Activated CD4-positive, CD25-positive, alpha-beta regulatory T cell treated with anti-CD3 and anti-CD28 coated beads, Interleukin-2, amount 50 U/mL, for 72 hours (primary cell): ENCODE data around the gene CUBN.

ENCODE experiments used
- DNase-seq: peaks from one replicate; pipeline ENCODE4 v3.0.0; 2021

Gene CUBN

DNA sequence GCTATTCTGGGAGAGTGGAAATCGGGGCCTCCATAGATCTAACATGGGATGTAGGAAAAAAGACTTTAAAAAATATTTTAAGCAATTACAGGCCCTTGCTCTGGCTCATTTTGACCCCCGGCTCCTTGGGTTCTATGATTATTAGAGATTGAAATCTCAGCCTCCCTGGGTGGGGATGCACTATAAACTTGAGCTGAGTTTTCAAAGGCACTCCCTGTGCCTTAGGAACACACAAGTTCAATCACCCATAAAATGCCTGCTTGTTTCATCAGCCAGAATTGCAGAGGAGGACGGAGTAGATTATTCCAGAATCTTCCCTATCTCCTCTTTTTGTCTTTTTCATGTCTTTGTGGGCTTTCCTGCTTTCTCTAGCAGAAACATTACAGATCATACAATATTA is 145.4 kb downstream of the CUBN start:
- DNase-seq: no peak

DNA sequence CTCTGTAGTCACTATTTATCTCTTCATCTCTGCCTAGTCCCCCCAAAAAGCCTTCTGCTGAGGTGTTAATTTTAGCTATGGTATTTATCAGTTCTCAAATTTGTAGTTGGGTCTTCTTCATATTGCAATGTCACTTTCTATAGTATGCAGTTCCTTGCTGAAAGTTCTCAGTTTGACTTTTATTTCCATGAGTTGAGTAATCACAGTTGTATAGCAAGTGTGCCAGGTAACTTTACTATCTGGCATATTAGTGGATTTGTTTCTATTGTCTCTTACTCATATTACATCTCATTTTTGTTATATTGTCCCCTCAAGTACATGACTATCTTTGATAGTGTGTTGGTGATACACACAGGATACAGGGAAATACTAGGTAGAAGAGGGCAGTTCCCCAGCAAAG is 152.8 kb downstream of the CUBN start:
- DNase-seq: no peak

DNA sequence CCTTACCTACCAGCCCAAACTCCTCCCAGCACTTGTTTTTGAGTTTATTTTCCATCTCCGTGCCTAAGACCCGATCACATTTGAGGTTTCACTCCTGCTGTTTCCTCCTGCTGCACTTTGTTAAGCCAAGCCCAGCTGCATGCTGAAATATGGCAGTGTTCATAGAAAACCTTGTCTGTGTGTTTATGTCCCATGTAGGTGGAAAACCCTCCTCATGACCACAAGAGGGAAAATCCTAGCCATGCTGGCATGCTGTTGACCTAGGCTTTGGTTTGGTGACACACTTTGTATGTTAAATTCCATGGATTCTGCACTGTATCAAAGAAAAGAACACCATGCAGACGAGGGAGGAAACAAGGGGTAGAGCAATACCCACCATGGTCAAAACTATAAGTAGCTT is 154.4 kb downstream of the CUBN start:
- DNase-seq: no peak

DNA sequence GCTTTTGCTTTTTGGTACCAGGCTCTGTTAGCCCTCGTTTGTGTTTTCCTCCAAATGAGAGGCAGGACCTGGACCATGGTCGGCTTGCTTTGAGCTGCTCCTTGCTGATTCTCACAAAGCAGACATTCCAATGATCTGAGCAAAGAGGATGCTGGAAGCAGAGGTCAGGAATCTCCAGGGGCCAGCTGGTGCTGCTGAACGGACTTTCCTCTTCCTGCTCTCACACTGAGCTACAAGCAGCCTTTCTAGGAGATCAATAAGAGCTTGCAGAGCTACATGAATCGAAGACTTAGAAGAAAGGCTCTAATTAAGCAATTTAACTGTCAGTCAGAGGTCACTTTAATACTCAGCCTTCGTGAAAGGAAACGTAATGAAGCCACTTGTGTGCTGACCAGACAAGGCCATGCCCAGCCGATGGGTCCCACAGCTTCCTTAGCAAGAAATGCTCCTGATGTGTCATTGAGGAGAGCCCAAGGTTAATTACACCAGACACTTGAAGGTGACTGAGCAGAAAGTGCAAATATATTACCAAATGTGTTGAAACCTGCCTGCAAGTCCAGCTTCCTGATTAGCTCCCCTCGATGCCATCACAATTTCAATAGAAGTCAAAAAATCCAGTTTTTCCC is 161.1 kb downstream of the CUBN start:
- DNase-seq: no peak

DNA sequence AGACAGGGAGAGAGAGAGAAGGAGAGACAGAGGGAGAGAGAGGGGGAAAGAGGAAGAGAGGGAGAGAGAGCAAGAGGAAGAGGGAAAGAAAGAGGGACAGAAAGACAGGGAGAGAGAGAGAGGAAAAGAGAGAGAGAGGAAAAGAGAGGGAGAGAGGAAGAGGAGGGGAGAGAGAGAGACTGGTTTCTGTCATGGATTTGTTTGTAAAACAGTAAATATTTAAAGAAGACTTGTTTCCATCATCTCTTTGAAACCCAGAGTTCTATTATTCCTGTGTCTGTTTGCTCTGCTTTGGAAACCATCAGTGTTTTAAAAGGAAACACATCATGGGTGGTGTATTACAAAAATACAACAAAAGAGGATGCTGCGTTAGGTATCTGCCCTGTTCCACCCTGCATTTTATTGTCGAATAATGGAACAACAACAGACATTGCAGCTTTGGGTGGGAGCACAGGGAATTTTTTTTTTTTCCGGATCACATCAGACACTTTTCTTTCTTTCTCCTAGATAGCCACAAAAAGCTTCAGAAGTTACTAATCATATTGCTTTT is 161.7 kb downstream of the CUBN start:
- no peak for DNase-seq

DNA sequence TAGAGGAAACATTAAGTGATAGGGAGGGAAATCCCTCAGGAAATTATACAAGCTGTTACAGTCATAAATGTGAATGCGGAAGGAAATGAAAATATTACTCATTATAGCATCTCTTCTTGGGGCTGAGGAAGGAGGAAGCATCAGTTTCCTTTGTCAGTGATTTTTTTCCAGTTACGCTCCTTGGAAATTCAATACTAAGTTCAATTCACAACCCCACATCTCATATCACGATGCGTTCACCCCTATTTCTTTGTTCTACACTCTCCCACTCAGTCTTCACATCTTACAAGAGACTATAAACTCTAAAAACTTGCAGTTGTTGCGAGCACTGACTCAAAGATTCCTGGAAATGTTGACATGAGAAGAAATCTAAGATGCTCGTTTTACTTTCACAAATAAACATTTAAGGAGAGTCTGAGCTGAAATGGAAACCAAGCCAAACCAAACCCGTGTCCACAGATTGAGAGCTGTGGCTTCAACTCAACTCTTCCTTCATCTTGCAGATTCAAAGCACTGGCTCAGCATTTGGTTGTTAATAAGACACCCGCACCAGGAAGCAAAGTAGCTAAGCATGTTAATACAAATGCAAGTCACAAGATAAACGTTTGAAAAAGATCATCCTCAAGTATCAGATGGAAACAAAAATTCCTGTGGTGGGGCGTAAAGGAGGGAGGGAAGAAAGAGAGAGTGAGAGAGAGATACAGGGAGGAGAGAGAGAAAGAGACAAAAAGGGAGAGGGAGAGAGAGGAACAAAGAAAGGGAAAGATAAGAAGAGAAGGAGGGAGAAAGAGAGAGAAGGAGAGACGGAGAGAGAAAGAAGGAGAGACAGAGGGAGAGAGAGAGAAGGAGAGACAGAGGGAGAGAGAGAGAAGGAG is 162.4 kb downstream of the CUBN start:
- DNase-seq: no peak

- DNase-seq: no peak
Observed at GRCh38 chr10:16965740-16966447, 163.7 kb downstream of the CUBN start.

GRCh38 chr10:16965344-16965616 is 164.3 kb downstream of the CUBN start:
- no peak for DNase-seq

- no peak for DNase-seq
Observed at GRCh38 chr10:16964576-16965343, 164.9 kb downstream of the CUBN start.

DNA sequence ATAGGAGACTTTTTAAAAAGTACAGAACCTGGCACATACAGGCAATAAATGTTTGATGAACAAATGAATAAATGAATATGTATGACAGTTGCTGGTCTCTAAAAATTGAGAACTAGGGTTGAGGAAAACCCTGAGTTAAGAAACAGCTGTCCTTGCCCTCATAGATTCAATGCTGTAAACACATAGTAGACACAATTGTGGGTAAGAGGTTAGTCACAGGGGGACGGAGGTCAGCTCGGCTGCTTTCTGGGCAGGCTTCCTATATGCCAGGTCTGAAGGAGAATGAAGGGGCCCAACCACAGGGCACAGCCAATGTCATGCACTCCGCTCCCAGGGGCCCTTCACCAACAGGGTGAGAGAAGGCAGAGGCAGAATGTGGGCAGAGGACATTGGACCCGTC is 169.1 kb downstream of the CUBN start:
- no peak for DNase-seq

DNA sequence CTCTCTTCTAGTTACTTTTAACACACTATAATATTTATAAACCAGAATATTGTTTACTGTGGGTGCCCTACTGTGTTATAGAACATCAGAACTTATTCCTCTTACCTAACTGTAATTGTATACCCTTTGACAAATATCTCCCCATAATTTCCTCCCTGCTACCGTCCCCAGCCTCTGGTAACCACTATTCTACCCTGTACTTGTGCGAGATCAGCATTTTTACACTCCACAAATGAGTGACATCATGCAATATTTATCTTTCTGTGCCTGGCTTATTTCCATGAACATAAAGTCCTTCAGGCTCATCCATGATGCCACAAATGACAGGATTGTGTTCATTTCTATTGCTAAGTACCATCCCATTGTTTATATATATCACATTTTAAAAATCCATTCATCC is 172.6 kb downstream of the CUBN start:
- no peak for DNase-seq

DNA sequence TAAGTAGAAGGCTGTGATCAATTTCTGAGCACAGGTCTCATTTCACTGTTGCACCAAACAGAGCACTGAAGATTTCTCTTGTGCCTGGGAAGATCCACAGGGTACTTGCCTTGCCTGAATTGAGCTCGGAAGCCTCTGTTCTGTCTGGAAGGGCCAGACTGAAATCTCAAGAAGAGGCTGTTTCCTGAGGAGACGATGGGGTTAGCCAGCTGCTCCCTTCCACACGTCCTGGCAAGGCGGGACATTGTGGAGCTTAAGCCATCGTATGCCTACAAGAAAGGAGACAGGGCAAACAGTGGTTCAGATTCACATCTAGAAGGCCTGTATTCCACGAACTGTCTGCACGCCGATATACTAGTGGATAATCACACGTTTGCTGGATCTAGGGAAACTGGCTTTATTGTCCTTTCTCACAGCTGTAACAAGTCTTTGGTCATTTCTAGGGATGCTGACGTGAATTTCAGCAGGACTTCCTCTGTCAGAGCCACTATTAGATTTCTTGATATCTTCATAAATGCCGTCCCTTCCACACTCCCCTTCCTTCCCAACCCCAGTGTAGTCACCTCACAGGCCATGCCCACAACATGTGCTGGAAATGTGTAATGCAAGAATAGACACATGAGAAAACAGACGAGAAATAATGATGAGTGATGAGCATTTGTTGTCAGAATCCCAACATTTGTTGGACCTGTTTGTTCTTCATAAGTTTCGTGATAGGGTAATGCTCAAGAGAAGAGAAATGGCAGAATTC is 175.2 kb downstream of the CUBN start:
- DNase-seq: no peak

DNA sequence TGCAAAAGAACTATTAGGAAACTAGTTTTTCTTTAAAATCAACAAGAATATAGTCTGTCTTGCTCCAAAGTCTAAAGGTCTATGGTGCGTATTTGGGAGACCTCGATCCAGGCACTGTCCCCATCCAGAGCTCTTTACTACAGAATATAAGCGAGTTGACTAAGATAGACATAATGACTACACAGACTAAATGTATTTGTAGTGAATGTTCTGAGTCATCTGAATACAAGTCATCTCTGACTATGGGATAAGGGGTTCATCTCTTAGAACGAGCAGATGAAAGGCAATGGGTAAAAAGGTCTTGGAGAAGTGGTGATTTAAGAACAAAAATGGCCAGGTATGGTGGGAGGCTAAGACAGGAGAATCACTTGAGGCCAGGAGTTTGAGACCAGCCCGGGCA is 176.3 kb downstream of the CUBN start:
- no peak for DNase-seq

DNA sequence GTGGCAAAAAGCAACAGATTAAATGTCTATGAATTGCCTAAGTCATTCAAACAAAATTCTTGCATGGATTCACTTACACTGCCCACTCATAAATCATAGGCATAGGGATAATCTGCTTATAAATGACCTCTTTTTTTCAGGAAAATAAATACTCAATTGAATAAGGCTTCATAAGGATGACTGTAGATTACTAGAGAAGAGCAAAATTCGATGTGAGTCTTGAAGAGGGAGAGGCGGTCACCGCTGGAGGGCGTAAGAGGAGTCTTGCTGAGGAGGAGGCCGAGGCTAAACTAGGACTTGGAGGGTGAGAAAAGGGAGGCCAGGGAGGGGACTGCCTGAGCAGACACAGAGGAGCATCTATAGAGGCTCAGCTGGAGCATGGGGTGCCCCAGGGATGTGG is 177.0 kb downstream of the CUBN start:
- no peak for DNase-seq

DNA sequence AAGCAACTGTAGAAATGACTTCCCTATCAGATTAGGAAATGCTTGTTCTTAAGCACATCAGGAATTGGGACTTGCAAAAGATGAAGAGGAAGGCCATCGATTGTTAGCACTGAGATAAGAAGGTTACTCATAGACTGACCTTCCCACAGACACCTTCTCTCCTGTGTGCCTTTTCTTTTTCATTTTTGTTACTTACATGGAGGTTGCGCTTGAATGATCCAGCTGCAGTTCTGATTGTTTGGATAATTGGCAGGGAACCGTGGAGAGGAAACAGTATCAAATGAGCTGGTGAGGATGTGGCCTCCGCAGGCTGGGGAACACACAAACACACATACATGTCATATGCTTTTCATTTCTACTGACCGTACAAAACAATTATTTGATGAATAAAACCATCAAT is 177.5 kb downstream of the CUBN start:
- DNase-seq: no peak

GRCh38 chr10:16950656-16951601 is 178.7 kb downstream of the CUBN start:
- no peak for DNase-seq

DNA sequence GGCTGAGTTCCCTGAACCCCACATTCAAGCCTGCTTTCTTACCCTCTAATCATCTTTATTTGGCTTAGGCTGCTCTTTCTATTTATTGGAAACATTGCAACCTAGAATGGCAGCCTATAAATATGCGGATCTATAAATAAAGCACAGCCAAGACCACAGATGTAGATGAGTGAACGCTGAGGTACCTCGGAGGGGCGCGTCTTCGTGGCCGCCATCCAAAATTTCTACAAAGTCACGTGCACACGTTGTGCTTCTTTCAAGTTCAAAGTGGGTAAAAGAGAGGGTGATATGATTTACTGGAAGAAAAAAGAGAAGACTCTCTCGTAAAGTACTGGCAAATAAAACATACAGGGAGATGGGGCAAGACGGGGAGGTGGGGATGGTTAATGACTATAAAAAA is 179.8 kb downstream of the CUBN start:
- DNase-seq: no peak

DNA sequence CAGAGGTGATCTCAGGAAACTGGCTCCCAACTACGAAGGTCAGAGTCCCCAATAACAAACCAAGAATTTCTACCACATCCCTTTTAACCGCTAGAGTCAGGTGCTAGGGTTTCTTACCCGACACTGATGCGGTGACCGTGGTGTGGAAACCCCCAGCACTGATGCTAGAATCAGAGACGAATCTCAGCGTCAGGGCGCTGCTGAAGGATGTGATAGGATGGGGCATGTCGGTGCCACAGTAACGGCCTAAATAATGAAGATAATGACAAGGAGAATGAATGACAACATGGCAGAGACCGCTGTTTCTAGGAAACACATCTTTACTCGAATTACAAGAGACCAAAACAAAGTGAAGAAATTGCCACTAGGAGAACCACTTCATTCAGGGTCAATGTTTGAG is 181.2 kb downstream of the CUBN start:
- DNase-seq: no peak

DNA sequence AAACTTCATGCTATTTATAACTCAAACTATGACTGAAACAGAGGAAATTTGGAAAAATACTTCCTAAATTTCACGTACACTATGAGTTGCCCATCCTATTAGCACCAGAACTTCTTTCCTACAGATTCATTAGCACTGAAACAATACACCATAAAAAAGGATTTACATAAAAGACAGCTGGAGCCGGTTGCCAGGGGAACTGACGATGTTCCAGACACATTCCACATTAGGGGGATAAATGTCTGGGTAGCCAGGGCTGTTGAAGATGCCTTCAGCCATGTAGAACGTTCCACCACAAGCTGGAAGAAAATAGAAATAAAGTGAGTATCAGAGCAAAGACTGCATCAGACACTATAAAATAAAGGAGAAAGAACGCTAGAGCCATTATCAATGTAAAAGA is 182.5 kb downstream of the CUBN start:
- DNase-seq: no peak

DNA sequence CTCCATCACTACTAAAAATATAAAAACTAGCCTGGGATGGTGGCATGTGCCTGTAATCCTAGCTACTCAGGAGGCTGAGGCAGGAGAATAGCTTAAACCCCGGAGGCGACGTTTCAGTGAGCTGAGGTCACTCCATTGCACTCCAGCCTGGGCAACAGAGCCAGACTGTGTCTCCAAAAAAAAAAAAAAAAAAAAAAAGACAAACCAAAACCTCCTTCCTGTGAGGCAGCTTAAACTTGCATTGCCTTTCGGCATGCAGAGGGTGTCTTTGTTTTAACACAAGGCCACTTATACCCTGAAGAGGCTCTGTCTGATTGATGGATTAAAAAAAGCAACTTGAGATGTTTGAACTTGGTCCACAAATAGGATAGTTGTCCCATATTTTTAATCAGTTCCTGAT is 184.0 kb downstream of the CUBN start:
- no peak for DNase-seq

DNA sequence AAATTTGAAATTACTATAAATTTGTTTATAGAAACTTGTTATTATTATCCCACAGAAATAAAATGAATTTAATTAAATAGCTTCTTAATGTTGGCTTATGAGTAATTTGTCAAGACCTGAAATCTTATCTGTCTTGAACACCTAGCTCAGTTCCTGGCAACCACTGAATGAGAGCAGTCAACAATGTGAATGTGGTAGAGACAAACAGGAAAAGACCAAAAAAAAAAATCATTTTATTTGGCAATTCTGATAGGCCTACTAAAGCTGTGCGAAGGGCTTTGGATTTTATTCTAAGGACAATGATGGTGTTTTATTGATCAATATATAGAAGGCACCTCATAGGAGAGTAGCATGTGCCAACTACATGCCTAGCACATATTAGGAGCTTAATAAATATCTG is 184.6 kb downstream of the CUBN start:
- DNase-seq: no peak
